Mucosa of stomach (tissue), 1 donor: ENCODE data around the gene PTPRR.

Source experiments
- H3K27me3 ChIP-seq: one replicate; pipeline ENCODE4 v1.7.0; 2013; ENCODE audit warnings: mild to moderate bottlenecking, low read length; ENCODE audit not compliant: control insufficient read depth, insufficient read depth
- H3K36me3 ChIP-seq: one replicate; pipeline ENCODE4 v1.7.0; 2013; ENCODE audit warnings: low read length; ENCODE audit not compliant: control insufficient read depth, insufficient read depth
- H3K4me1 ChIP-seq: one replicate; pipeline ENCODE4 v1.7.0; 2013; ENCODE audit warnings: mild to moderate bottlenecking, low read length; ENCODE audit not compliant: control insufficient read depth, insufficient read depth
- H3K4me3 ChIP-seq: one replicate; pipeline ENCODE4 v1.7.0; 2013; ENCODE audit warnings: low read length
- H3K9ac ChIP-seq: one replicate; pipeline ENCODE4 v1.7.0; 2013; ENCODE audit warnings: mild to moderate bottlenecking, low read length, moderate library complexity
- H3K9me3 ChIP-seq: one replicate; pipeline ENCODE4 v1.7.0; 2013; ENCODE audit warnings: mild to moderate bottlenecking, low read length, moderate library complexity; ENCODE audit not compliant: control insufficient read depth
- donor health status: Pancreatic carcinoma.

Gene PTPRR

DNA sequence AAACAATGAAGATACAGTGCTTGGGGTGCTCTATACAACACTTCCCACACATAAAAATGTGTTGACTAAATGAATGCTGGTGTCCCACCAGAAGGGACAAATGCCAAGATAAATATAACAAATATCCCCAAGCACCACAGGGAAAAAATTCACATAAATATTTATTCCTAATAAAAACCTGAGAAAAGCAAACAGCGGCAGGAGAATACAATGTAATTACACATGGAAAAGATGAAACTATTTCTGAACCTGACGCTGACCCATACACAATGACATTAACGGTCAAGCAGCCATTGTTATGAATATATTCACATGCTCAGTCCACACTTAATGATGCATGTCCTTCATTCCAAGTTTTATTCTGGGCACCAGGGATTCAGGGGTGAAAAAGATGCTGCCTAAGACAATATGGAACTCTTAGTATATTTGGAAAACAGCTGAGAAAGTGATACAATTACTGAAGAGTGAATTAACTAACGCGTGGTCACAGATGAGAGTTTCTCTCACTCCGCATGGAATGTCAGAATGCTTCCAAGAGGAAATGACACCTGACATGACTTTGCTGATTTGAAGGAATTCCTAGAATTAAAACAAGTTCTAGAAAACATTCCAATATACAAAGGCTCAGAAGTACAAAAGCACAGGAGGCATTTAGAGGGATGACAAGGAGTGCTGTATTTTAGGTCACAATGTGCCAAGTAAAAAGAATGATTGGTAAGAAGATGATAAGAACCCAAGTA lies 27.9 kb upstream of the PTPRR start:
- H3K9me3 ChIP-seq, result no peaks in the 10 kb centered on the region
- no peak overlapping the region for H3K9ac ChIP-seq
- H3K4me3 ChIP-seq, result no peak overlapping the region
- H3K36me3 ChIP-seq, result no peaks in the 10 kb centered on the region
- H3K4me1 ChIP-seq, result no peaks in the 10 kb centered on the region
- no peaks in the 10 kb centered on the region for H3K27me3 ChIP-seq

DNA sequence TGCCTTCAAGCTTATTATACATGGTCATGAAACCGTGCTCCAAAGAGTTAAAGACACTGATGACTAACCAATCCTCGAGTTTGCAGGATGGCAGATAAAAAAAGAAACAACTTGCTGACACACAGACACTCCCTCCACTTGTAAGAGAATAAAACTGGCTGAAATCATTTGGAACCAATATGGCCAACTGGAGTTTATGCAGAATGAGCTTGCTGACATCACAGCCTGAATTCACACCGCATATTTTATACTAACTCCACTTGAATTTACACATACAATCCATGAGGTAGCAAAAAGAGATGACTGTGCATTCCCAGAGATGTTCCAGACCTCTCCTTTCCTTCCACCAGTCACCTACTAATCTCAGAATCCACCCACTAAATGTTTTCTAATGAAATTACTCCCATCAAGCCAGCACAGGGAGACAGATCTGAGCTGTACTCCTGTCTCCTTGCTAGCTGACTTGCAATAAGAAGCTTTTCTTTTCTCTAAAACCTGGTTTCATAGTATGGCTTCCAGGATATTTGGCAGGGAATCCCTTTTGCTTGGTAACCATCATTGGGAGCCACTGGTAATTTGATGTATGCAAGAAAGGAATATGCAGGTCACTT lies 15.8 kb upstream of the PTPRR start:
- H3K4me3 ChIP-seq, result no peak overlapping the region
- H3K4me1 ChIP-seq, result no peaks in the 10 kb centered on the region
- no peaks in the 10 kb centered on the region for H3K27me3 ChIP-seq

DNA sequence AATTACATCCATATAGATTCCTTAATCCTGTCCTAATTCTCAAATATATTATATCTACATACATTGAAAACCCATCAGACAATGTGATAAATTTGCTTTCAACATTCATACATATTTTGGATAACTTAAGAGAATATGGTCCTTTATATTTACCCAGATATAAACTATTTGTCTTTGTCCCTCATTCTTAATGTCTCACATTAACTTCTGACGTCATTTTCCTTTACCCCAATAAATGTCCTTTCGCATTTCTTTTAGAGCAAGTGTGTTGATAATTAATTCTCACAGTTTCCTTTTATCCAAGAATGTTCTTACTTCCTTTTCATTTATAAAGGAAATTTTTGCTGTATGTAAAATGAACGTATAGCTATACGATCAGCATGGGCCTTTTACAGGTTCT lies 12.6 kb upstream of the PTPRR start:
- H3K27me3 ChIP-seq, result no peaks in the 10 kb centered on the region
- H3K9me3 ChIP-seq, result no peaks in the 10 kb centered on the region
- H3K36me3 ChIP-seq, result no peaks in the 10 kb centered on the region
- no peak overlapping the region for H3K9ac ChIP-seq
- H3K4me3 ChIP-seq, result no peak overlapping the region
- H3K4me1 ChIP-seq, result no peaks in the 10 kb centered on the region

More for the DNA sequence above, 15.8 kb upstream of the PTPRR start:
- no peaks in the 10 kb centered on the region for H3K36me3 ChIP-seq
- H3K9ac ChIP-seq, result no peak overlapping the region
- H3K9me3 ChIP-seq, result no peaks in the 10 kb centered on the region

DNA sequence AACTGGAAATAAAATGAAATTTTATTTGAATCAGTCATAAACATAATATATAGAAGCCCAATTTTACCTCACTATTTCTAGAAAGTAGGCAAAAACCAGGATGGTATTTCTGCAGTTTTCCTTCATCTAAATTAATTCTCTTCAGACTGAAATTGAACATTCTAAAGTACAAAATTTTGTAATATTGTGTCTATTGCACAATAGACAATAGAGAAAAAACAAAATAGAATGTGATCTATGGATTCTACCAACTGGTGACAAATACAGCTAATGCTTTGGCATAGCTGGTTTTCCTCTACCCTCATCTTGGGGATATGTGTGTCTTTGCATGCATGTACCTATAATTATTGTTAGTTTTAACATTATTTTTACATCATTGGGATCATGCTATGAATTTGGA lies 8.5 kb upstream of the PTPRR start:
- Histone ChIP-seq H3K27me3 (no peaks in the 10 kb centered on the region), H3K4me3 (no peak overlapping the region), H3K9ac (no peak overlapping the region), H3K9me3 (no peaks in the 10 kb centered on the region), H3K36me3 (no peaks in the 10 kb centered on the region), H3K4me1 (no peaks in the 10 kb centered on the region)

DNA sequence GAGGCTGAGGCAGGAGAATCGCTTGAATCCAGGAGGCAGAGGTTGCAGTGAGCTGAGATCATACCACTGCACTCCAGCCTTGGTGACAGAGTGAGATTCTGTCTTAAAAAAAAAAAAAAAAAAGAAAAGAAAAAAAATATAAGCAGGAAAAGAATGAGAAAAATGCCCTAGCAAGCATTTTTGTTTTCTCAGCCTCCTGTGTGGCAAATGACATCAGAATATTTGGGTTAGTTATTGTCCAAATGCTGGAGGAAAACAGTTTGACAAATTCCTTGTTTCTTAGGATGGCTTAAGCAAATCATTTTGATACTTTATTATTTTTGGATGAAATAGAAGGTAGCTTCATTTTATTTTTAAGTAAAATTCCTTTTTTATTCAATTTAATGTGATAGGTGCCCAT lies 7.5 kb upstream of the PTPRR start:
- H3K4me3 ChIP-seq, result no peak overlapping the region

DNA sequence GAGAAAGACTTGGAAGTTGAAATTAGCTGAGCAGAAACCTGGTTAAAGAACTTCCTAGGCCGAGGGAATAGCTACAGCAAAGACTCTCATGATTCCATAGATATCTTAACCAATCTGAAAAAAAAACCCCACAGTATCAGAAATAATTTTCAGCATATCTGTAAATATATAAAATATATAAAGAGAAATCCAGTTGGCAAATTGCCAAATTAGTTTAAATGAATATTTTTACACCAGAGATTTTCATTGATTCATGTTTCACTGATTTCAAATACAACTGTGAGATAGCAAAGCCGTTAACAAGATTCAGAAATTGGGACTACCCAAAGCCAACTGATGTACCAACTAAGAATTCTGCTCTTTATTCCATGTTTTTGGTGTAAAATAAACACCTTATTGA lies 6.8 kb upstream of the PTPRR start:
- H3K4me1 ChIP-seq, result no peaks in the 10 kb centered on the region
- H3K4me3 ChIP-seq, result no peak overlapping the region
- H3K27me3 ChIP-seq, result no peaks in the 10 kb centered on the region
- H3K9ac ChIP-seq, result no peak overlapping the region
- H3K36me3 ChIP-seq, result no peaks in the 10 kb centered on the region
- no peaks in the 10 kb centered on the region for H3K9me3 ChIP-seq

More for the DNA sequence above, 7.5 kb upstream of the PTPRR start:
- no peaks in the 10 kb centered on the region for H3K4me1 ChIP-seq
- H3K27me3 ChIP-seq, result no peaks in the 10 kb centered on the region
- H3K9ac ChIP-seq, result no peak overlapping the region
- H3K36me3 ChIP-seq, result no peaks in the 10 kb centered on the region
- no peaks in the 10 kb centered on the region for H3K9me3 ChIP-seq

DNA sequence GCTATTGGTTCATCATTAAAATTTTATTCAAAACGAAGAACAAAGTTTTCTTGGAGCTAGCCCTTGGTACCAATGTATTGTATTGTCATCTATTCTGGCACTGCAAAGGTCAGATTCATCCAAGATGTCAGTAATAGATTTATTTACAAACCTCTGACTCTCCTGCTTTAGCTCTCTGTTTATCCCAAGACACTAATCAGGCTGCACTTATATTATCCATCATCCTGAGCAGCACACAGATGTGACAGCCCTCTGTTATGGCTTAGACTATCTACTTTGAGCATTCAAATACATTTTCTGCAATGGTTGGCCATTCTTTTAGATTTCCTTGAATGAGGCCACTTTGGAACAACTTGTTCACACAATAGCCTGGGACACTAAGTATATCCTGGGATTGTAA lies 5.0 kb upstream of the PTPRR start:
- Histone ChIP-seq H3K27me3 (peaks cover 5% of the 10 kb centered on the region), H3K9ac (no peak overlapping the region), H3K9me3 (no peaks in the 10 kb centered on the region), H3K4me3 (no peak overlapping the region), H3K36me3 (no peaks in the 10 kb centered on the region), H3K4me1 (no peaks in the 10 kb centered on the region)

DNA sequence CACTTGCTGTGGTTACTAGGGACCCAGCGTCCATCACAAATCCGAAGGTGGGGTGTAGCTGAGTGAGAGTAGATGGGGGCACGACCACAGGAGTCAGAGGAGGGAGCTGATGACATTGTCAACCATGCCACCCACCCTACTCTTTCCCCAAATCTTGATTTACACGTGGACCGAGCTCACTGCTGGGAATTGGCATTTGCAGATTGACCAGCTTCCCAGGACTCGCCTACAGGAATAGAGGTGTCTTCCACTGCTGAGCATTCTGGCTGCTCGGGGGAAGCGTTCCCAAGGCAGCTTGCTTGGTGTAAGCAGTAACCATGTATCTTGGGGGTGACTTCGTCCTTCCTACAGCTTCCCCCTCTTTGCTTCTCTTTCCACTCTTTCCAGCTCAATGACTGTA lies 353 bp upstream of the PTPRR start:
- Histone ChIP-seq H3K27me3 (peaks cover 15% of the 10 kb centered on the region), H3K4me3 (no peak overlapping the region), H3K9me3 (no peaks in the 10 kb centered on the region), H3K9ac (no peak overlapping the region), H3K4me1 (no peaks in the 10 kb centered on the region), H3K36me3 (no peaks in the 10 kb centered on the region)

DNA sequence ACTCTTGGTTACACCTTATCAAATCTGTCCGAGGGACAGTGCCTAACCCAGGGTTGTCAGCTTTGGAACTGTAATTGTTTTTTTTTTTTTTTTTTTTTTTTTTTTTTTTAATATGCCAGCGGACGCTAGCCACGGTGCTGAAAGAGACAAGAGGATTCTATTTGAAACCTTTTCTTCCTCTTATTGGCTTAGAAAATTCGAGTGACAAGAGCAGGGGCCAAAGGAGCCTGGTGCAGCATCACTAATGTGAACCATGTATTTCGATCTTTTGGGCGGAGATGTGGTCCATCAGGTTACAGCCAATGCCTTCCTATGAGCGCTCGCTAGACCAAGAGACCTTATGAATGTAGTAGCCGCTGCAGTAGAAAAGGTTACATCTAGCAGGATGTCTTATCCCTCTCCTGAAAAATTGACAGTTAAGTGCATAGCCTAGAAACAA lies 922 bp downstream of the PTPRR start:
- Histone ChIP-seq H3K4me1 (no peaks in the 10 kb centered on the region), H3K36me3 (no peaks in the 10 kb centered on the region), H3K27me3 (peaks cover 15% of the 10 kb centered on the region)

DNA sequence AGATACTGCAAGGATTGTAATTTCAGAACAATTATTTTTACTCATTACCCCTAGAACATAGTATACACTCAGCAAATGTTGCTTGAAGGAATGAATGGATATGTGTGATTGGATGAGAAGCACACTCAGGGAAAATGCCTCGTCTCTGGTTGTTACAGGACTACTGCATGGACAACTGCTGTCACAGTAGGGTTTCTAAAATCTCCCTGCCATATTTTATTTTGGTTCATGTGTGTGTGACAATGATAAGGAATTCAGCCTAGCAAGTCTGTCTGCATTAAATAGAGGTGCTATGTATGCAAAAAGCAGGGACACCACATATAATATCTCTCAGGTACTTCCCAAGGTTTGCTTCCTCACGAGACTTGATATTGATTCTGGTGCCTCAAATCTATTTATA lies 1.4 kb downstream of the PTPRR start:
- no peaks in the 10 kb centered on the region for H3K36me3 ChIP-seq
- H3K27me3 ChIP-seq, result peaks cover 15% of the 10 kb centered on the region
- no peak overlapping the region for H3K9ac ChIP-seq
- no peaks in the 10 kb centered on the region for H3K9me3 ChIP-seq
- H3K4me3 ChIP-seq, result no peak overlapping the region
- H3K4me1 ChIP-seq, result no peaks in the 10 kb centered on the region

More for the DNA sequence above, 922 bp downstream of the PTPRR start:
- H3K9ac ChIP-seq, result no peak overlapping the region
- H3K9me3 ChIP-seq, result no peaks in the 10 kb centered on the region
- no peak overlapping the region for H3K4me3 ChIP-seq

DNA sequence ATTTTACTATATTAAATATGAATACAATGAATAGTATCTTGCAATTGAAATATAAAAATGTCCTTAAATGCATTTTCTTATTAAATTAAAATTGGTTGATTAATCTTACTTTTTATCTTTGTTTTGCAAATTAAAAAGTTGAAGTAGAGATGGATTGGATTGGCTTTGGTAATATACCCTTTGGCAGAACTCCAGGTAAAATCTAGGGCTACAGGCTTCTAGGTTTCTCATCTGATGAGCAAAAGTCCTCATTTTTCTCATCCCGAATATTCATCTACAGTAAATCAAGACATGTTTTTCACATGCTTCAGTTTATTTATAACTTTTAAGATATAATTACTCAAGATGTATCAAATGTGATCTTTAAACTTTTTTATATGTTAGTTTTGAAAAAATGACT lies 2.2 kb downstream of the PTPRR start:
- no peak overlapping the region for H3K4me3 ChIP-seq
- H3K9ac ChIP-seq, result no peak overlapping the region
- H3K4me1 ChIP-seq, result no peaks in the 10 kb centered on the region
- peaks cover 15% of the 10 kb centered on the region for H3K27me3 ChIP-seq
- H3K36me3 ChIP-seq, result no peaks in the 10 kb centered on the region
- H3K9me3 ChIP-seq, result no peaks in the 10 kb centered on the region

DNA sequence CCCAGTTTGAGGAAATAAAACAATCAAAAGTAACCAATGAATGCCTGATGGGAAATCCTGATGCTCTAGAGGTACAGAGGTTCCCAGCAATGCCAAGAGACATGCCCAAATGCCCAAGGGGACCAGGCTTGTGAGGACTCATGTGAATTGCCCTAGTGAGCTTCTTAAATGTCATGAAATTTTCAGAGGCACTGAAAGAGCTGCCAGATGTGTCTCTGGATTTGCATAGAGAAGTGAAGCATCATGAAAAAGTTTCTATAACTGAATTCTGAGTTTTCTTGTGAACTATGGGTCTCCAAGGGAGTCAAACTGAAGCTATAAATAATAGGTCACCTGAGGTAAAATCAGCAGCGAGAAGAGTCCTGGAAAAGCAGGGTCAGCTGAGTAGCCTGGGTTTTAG lies 9.9 kb downstream of the PTPRR start:
- Histone ChIP-seq H3K9me3 (no peaks in the 10 kb centered on the region), H3K4me3 (no peak overlapping the region), H3K27me3 (no peaks in the 10 kb centered on the region), H3K36me3 (no peaks in the 10 kb centered on the region), H3K4me1 (no peaks in the 10 kb centered on the region), H3K9ac (no peak overlapping the region)
